Fibroblast of skin of right quadriceps (primary cell): Measurements from ENCODE around the gene PDE4A.

Experiments
- DNase-seq: peaks from one replicate; pipeline ENCODE4 v3.0.0-alpha.2; 2013

Gene PDE4A

GRCh38 chr19:10468133-10468532 is 47.8 kb downstream of the PDE4A start:
- DNase-seq, result no peak

- peak; percentile 32 for DNase-seq
These were observed 51.6 kb downstream of the PDE4A start for GRCh38 chr19:10471909-10472308.

GRCh38 chr19:10473192-10473591 is 52.9 kb downstream of the PDE4A start:
- no peak for DNase-seq

GRCh38 chr19:10474962-10475451 is 54.7 kb downstream of the PDE4A start:
- DNase-seq, result no peak

- peak; percentile 46 for DNase-seq
These were observed 58.1 kb downstream of the PDE4A start for GRCh38 chr19:10478476-10478875.

GRCh38 chr19:10478903-10479384 is 58.6 kb downstream of the PDE4A start:
- DNase-seq, result peak; percentile 87

GRCh38 chr19:10486551-10486950 is 66.2 kb downstream of the PDE4A start:
- DNase-seq, result no peak

- DNase-seq, result no peak
These were observed 71.2 kb downstream of the PDE4A start for GRCh38 chr19:10491472-10492047.

- no peak for DNase-seq
These were observed 77.0 kb downstream of the PDE4A start for GRCh38 chr19:10497371-10497770.

- DNase-seq, result no peak
These were observed 79.4 kb downstream of the PDE4A start for GRCh38 chr19:10499550-10500246.

GRCh38 chr19:10500247-10500592 is 79.9 kb downstream of the PDE4A start:
- no peak for DNase-seq

- DNase-seq, result peak; percentile 35
These were observed 81.7 kb downstream of the PDE4A start for GRCh38 chr19:10501971-10502523.

- peak; percentile 93 for DNase-seq
These were observed 82.2 kb downstream of the PDE4A start for GRCh38 chr19:10502524-10503001.

GRCh38 chr19:10503002-10503789 is 82.9 kb downstream of the PDE4A start, which contains the start of gene KEAP1:
KEAP1 (minus strand) TSS chr19:10503356; CDS start chr19:10500033, 3,323 bp downstream.
- DNase-seq, result peak; percentile 31

- peak; percentile 42 for DNase-seq
These were observed 85.4 kb downstream of the PDE4A start for GRCh38 chr19:10505583-10506229.

GRCh38 chr19:10508036-10508435 is 87.7 kb downstream of the PDE4A start:
- DNase-seq, result no peak

- DNase-seq, result no peak
These were observed 88.4 kb downstream of the PDE4A start for GRCh38 chr19:10508707-10509106.

- no peak for DNase-seq
These were observed 90.0 kb downstream of the PDE4A start for GRCh38 chr19:10510301-10510802.

GRCh38 chr19:10513223-10513622 is 92.9 kb downstream of the PDE4A start:
- DNase-seq, result no peak

GRCh38 chr19:10514211-10515145 is 94.1 kb downstream of the PDE4A start:
- no peak for DNase-seq

GRCh38 chr19:10516064-10516385 is 95.7 kb downstream of the PDE4A start:
- DNase-seq, result no peak
